A549 treated with CpdA at 1 μM for 4 hours (cell line): ENCODE measurements around the gene RAB1A. TPM values are rescaled to one million over a fixed set of nuclear protein-coding genes. Genes with fewer than 3 reads are reported as not detected.

Source experiments
- total RNA-seq: library from RNA; stranded (reverse); fragments of 200-300 nt; extraction: Qiagen RNA extraction; gene quantifications from 5 replicates; pipeline ENCODE4 v1.2.3, GENCODE V29; 2022; ENCODE audit warnings: low read depth

RAB1A gene
- 208 to 255 TPM (median 239 TPM) in 5 replicates for total RNA-seq

GRCh38 chr2:65129826-65130663, at the start of gene RAB1A:
Gene RAB1A (minus strand): TSS chr2:65130106. CDS start chr2:65129915, 191 bp downstream.

GRCh38 chr2:65056215-65057053, 73.5 kb downstream of the RAB1A start, which contains the start of gene CEP68:
Gene CEP68 (plus strand): TSS chr2:65056416. CDS start chr2:65069445, 13,029 bp downstream.

Other genes starting within 250 kb of the RAB1A start
- 10.9 to 12.7 TPM (median 11.6 TPM) in 5 replicates for gene SLC1A4, start 140.7 kb downstream of the RAB1A start, total RNA-seq
- gene CEP68, start 73.7 kb downstream of the RAB1A start, total RNA-seq, result 8.0 to 10.8 TPM (median 9.6 TPM) in 5 replicates
- 139 to 184 TPM (median 159 TPM) in 5 replicates for gene ACTR2, start 97.7 kb upstream of the RAB1A start, total RNA-seq